Breast epithelium (tissue), 4 donors: ENCODE data around the gene MGME1. TPM values are rescaled to one million over a fixed set of nuclear protein-coding genes. Genes with fewer than 3 reads are reported as not detected.

ENCODE experiments used
- DNase-seq, 2 donors: peaks; one replicate each; pipeline ENCODE4 v3.0.0-alpha.2; 2019; ENCODE audit warnings: low spot score in 2 of 2
- H3K27ac ChIP-seq, 2 donors: fragments of 200-600 bp; sonication (generic) in 1 of 2; one replicate each; pipeline ENCODE4 v1.5.1; 2016 to 2019; ENCODE audit warnings: mild to moderate bottlenecking in 1 of 2
- H3K27me3 ChIP-seq, 2 donors: fragments of 200-600 bp; sonication (generic) in 1 of 2; one replicate each; pipeline versions ENCODE4 v1.5.1 to v1.6.0; 2017 to 2019; ENCODE audit warnings: control low read depth in 1 of 2, mild to moderate bottlenecking in 1 of 2
- H3K36me3 ChIP-seq: fragments of 200-600 bp; one replicate; pipeline ENCODE4 v1.5.1; 2019
- H3K4me1 ChIP-seq, 2 donors: fragments of 200-600 bp; sonication (generic); one replicate each; pipeline ENCODE4 v1.5.1; 2016 to 2019; ENCODE audit warnings: control low read depth in 1 of 2
- H3K4me3 ChIP-seq, 3 donors: fragments of 200-600 bp; sonication (generic); 1 replicate in 2 of 3; 2 replicates in 1 of 3; pipeline ENCODE4 v1.5.1; 2016 to 2019; ENCODE audit warnings: mild to moderate bottlenecking in 3 of 3, moderate library complexity in 2 of 3
- H3K9me3 ChIP-seq, 2 donors: fragments of 200-600 bp; sonication (generic) in 1 of 2; one replicate each; pipeline ENCODE4 v1.5.1; 2016 to 2019; ENCODE audit warnings: control low read depth in 1 of 2
- CTCF ChIP-seq, 3 donors: fragments of 450-650 bp; IDR thresholded peaks; one replicate each; pipeline ENCODE4 v1.5.1; 2016 to 2017; ENCODE audit warnings: antibody characterized with exemption in 3 of 3, mild to moderate bottlenecking in 3 of 3, moderate library complexity in 3 of 3
- POLR2A ChIP-seq: fragments of 450-650 bp; IDR thresholded peaks from one replicate; pipeline ENCODE4 v1.6.1; 2016; ENCODE audit warnings: antibody characterized with exemption, mild to moderate bottlenecking, moderate library complexity
- POLR2AphosphoS5 ChIP-seq, 3 donors: sonication (generic); formaldehyde crosslinking; IDR thresholded peaks; one replicate each; pipeline ENCODE4 v1.6.1; 2017; ENCODE audit warnings: antibody characterized with exemption in 3 of 3
- intact Hi-C: fragments of 100-400 bp; cut with DNase I; formaldehyde crosslinking; loops from one replicate; pipeline ENCODE4 v1.15.1; 2023; ENCODE audit warnings: low total_unique reads
- total RNA-seq, 3 donors: library from RNA; depleted of rRNA; stranded (reverse); fragments of >200 nt; gene quantifications; one replicate each; pipeline ENCODE4 v1.1.0, GENCODE V29; 2016

Gene MGME1
- total RNA-seq, 3 donors from 2014 or later: 7.8 to 26.2 (median 18.7) TPM

GRCh38 chr20:18032977-18033892 lies 64.4 kb downstream of the MGME1 start:
- Histone ChIP-seq H3K9me3 (no peaks in the 10 kb centered on the region), H3K27me3 (no peaks in the 10 kb centered on the region), H3K36me3 (no peaks in the 10 kb centered on the region), H3K4me1 (no peaks in the 10 kb centered on the region), H3K4me3 (no peak overlapping the region), H3K27ac (no peak overlapping the region)
- no peak for DNase-seq
- no peak for TF ChIP-seq POLR2A
- no peak for TF ChIP-seq CTCF (IDR thresholded peaks at IDR 0.05)
- TF ChIP-seq POLR2AphosphoS5 (IDR thresholded peaks at IDR 0.05): no peak
- intact Hi-C loops: no loop called here

- Histone ChIP-seq H3K4me3 (no peak overlapping the region), H3K27me3 (no peaks in the 10 kb centered on the region), H3K27ac (no peak overlapping the region), H3K4me1 (no peaks in the 10 kb centered on the region), H3K9me3 (no peaks in the 10 kb centered on the region), H3K36me3 (no peaks in the 10 kb centered on the region)
- intact Hi-C loops: no loop called here
- no peak for TF ChIP-seq POLR2AphosphoS5 (IDR thresholded peaks at IDR 0.05)
- no peak for DNase-seq
These were observed 65.2 kb downstream of the MGME1 start for GRCh38 chr20:18034039-18034438.

GRCh38 chr20:18039063-18039462 lies 70.2 kb downstream of the MGME1 start:
- H3K4me3 ChIP-seq: no peak overlapping the region
- H3K36me3 ChIP-seq: no peaks in the 10 kb centered on the region
- no peak for TF ChIP-seq POLR2AphosphoS5 (IDR thresholded peaks at IDR 0.05)
- TF ChIP-seq CTCF (IDR thresholded peaks at IDR 0.05): no peak
- no peak for TF ChIP-seq POLR2A
- no peaks in the 10 kb centered on the region for H3K9me3 ChIP-seq
- intact Hi-C loops: loop anchor here (1.0 kb wide), 1 partner anchor 14 kb away; no protein-coding TSS in a partner anchor
- no peaks in the 10 kb centered on the region for H3K4me1 ChIP-seq
- DNase-seq: no peak
- H3K27ac ChIP-seq: no peak overlapping the region
- H3K27me3 ChIP-seq: no peaks in the 10 kb centered on the region

Other genes starting within 250 kb of the MGME1 start
- gene SNX5, start 224 bp upstream of the MGME1 start, total RNA-seq: 100 to 1,000 TPM in 2 of 3 donors, 10 to 100 TPM in 1; 96.7 to 127 (median 122) TPM
- gene OVOL2, start 88.9 kb downstream of the MGME1 start, total RNA-seq: 10 to 100 TPM in 2 of 3 donors, not detected in 1; 21.0 to 34.1 TPM
- gene KAT14, start 168.8 kb downstream of the MGME1 start, total RNA-seq: 10 to 100 TPM; 11.1 to 17.4 (median 14.9) TPM
- gene PET117, start 168.8 kb downstream of the MGME1 start, total RNA-seq: 10 to 100 TPM; 12.3 to 13.8 (median 13.6) TPM